Measurements from ENCODE around the gene PHACTR2.
"Not testable (repeated sequence)": the region's sequence is repeated elsewhere in the genome, so short reads cannot be mapped to it uniquely, and the experiment has no call there.

The PHACTR2 gene

GRCh38 chr6:143773506-143774150, 95.9 kb downstream of the PHACTR2 start:
- no peak for DNase-seq

GRCh38 chr6:143774347-143774746, 96.6 kb downstream of the PHACTR2 start:
- no peak for DNase-seq

GRCh38 chr6:143775336-143775735, 97.6 kb downstream of the PHACTR2 start:
- DNase-seq = no peak

GRCh38 chr6:143778926-143779325, 101.2 kb downstream of the PHACTR2 start:
- no peak for DNase-seq

GRCh38 chr6:143782481-143782880, 104.7 kb downstream of the PHACTR2 start:
- no peak for DNase-seq

- DNase-seq = no peak
Measured at GRCh38 chr6:143783077-143783476, 105.3 kb downstream of the PHACTR2 start.

GRCh38 chr6:143784316-143784715, 106.6 kb downstream of the PHACTR2 start:
- DNase-seq = no peak

GRCh38 chr6:143786371-143786770, 108.6 kb downstream of the PHACTR2 start:
- DNase-seq = not testable (repeated sequence)

- no peak for DNase-seq
Measured at GRCh38 chr6:143792402-143793279, 114.9 kb downstream of the PHACTR2 start.

GRCh38 chr6:143793280-143793619, 115.5 kb downstream of the PHACTR2 start:
- no peak for DNase-seq

- DNase-seq = not testable (repeated sequence)
Measured at GRCh38 chr6:143796551-143796950, 118.8 kb downstream of the PHACTR2 start.

- DNase-seq = not testable (repeated sequence)
Measured at GRCh38 chr6:143798487-143798886, 120.7 kb downstream of the PHACTR2 start.

GRCh38 chr6:143802833-143803565, 125.2 kb downstream of the PHACTR2 start:
- no peak for DNase-seq

- DNase-seq = no peak
Measured at GRCh38 chr6:143803769-143804568, 126.2 kb downstream of the PHACTR2 start.

- no peak for DNase-seq
Measured at GRCh38 chr6:143804835-143805239, 127.1 kb downstream of the PHACTR2 start.

- no peak for DNase-seq
Measured at GRCh38 chr6:143806282-143807102, 128.7 kb downstream of the PHACTR2 start.

- no peak for DNase-seq
Measured at GRCh38 chr6:143807103-143807772, 129.5 kb downstream of the PHACTR2 start.

- no peak for DNase-seq
Measured at GRCh38 chr6:143810745-143811144, 133.0 kb downstream of the PHACTR2 start.

GRCh38 chr6:143811501-143812157, 133.9 kb downstream of the PHACTR2 start:
- no peak for DNase-seq

- DNase-seq = no peak
Measured at GRCh38 chr6:143817621-143818020, 139.9 kb downstream of the PHACTR2 start.

GRCh38 chr6:143821359-143821758, 143.6 kb downstream of the PHACTR2 start:
- no peak for DNase-seq
